T-helper 2 cell treated with Interferon-gamma antibody and Interleukin-4, amounts not matched to agents 5 μg/mL and 100 μg/mL, for 36 hours (primary cell): ENCODE measurements around the gene ADCY4.

Experiments
- DNase-seq: peaks from one replicate; pipeline ENCODE4 v3.0.0; 2021; ENCODE audit warnings: low spot score
- H3K27ac Mint-ChIP-seq: one replicate; pipeline ENCODE4 v1.8.0; 2021; ENCODE audit warnings: mild to moderate bottlenecking, mixed read lengths
- H3K27me3 Mint-ChIP-seq: one replicate; pipeline ENCODE4 v1.8.0; 2021; ENCODE audit warnings: low read depth, mixed read lengths
- H3K36me3 Mint-ChIP-seq: one replicate; pipeline ENCODE4 v1.8.0; 2021; ENCODE audit warnings: low read depth, mixed read lengths
- H3K4me1 Mint-ChIP-seq: one replicate; pipeline ENCODE4 v1.8.0; 2021; ENCODE audit warnings: low read depth, mixed read lengths
- H3K4me3 Mint-ChIP-seq: one replicate; pipeline ENCODE4 v1.8.0; 2022; ENCODE audit warnings: mild to moderate bottlenecking, moderate library complexity, mixed read lengths
- H3K9me3 Mint-ChIP-seq: one replicate; pipeline ENCODE4 v1.8.0; 2021; ENCODE audit warnings: mixed read lengths

The ADCY4 gene

GRCh38 chr14:24270537-24271133, 64.2 kb downstream of the ADCY4 start:
- Mint-ChIP-seq H3K4me1 (peaks cover 42% of the 10 kb centered on the region), H3K27me3 (no peaks in the 10 kb centered on the region), H3K36me3 (peaks cover 24% of the 10 kb centered on the region), H3K27ac (peak overlapping the region; percentile 88), H3K4me3 (peak overlapping the region; percentile 93), H3K9me3 (no peaks in the 10 kb centered on the region)
- DNase-seq: peak; percentile 11

- Mint-ChIP-seq H3K36me3 (peaks cover 24% of the 10 kb centered on the region), H3K27me3 (no peaks in the 10 kb centered on the region), H3K4me3 (peak overlapping the region; percentile 93), H3K4me1 (peaks cover 40% of the 10 kb centered on the region), H3K9me3 (no peaks in the 10 kb centered on the region), H3K27ac (peak overlapping the region; percentile 18)
- no peak for DNase-seq
These were observed 64.8 kb downstream of the ADCY4 start for GRCh38 chr14:24269910-24270536.

- DNase-seq: no peak
- Mint-ChIP-seq H3K9me3 (no peaks in the 10 kb centered on the region), H3K27ac (no peak overlapping the region), H3K27me3 (no peaks in the 10 kb centered on the region), H3K4me3 (no peak overlapping the region), H3K4me1 (peaks cover 39% of the 10 kb centered on the region), H3K36me3 (peaks cover 24% of the 10 kb centered on the region)
These were observed 65.5 kb downstream of the ADCY4 start for GRCh38 chr14:24269368-24269767.
